ENCODE results near the gene CUL3. TPM values are rescaled to one million over a fixed set of nuclear protein-coding genes. Genes with fewer than 3 reads are reported as not detected.

The CUL3 gene
- total RNA-seq, 1 donor from 2014 or later: 95.5 TPM

- FAIRE-seq (no peak), DNase-seq (ENCODE audit: low read depth) (no peak)
- Histone ChIP-seq H3K27ac (ENCODE audit: low read depth, low read length) (no peak overlapping the region), H2AFZ (ENCODE audit: low read depth, low read length) (peak overlapping the region; percentile 30), H3K9me3 (ENCODE audit: insufficient read depth, low read depth, low read length) (no peaks in the 10 kb centered on the region), H3K9ac (ENCODE audit: low read length) (no peak overlapping the region), H3K4me2 (ENCODE audit: low read length) (no peak overlapping the region), H4K20me1 (ENCODE audit: insufficient read depth, low read length) (no peaks in the 10 kb centered on the region), H3K79me2 (ENCODE audit: insufficient read depth, low read length) (no peaks in the 10 kb centered on the region), H3K27me3 (ENCODE audit: insufficient read depth, low read length) (no peaks in the 10 kb centered on the region), H3K4me3 (ENCODE audit: insufficient read depth, low read depth, low read length) (no peak overlapping the region), H3K4me1 (ENCODE audit: insufficient read depth, low read length) (no peaks in the 10 kb centered on the region), H3K36me3 (ENCODE audit: insufficient read depth, low read length) (no peaks in the 10 kb centered on the region)
- Mint-ChIP-seq H3K27ac (ENCODE audit: unreplicated experiment) (no peak overlapping the region), H3K4me3 (ENCODE audit: unreplicated experiment) (no peak overlapping the region), H3K27me3 (ENCODE audit: low read depth, unreplicated experiment) (no peaks in the 10 kb centered on the region), H3K4me1 (ENCODE audit: low read depth, unreplicated experiment) (no peaks in the 10 kb centered on the region), H3K9me3 (ENCODE audit: unreplicated experiment) (peaks cover 13% of the 10 kb centered on the region), H3K36me3 (ENCODE audit: low read depth, unreplicated experiment) (peaks cover 2% of the 10 kb centered on the region)
- TF ChIP-seq EZH2 (IDR thresholded peaks at IDR 0.05; ENCODE audit: insufficient read depth, low read length) (no peak), CTCF (IDR thresholded peaks at IDR 0.05; ENCODE audit: insufficient read depth, low read depth, low read length) (no peak)
Observed at GRCh38 chr2:224433442-224433841, 151.7 kb downstream of the CUL3 start.

- Histone ChIP-seq H4K20me1 (ENCODE audit: insufficient read depth, low read length) (no peaks in the 10 kb centered on the region), H3K9ac (ENCODE audit: low read length) (no peak overlapping the region), H3K4me1 (ENCODE audit: insufficient read depth, low read length) (no peaks in the 10 kb centered on the region), H3K79me2 (ENCODE audit: insufficient read depth, low read length) (no peaks in the 10 kb centered on the region), H3K27me3 (ENCODE audit: insufficient read depth, low read length) (no peaks in the 10 kb centered on the region), H3K27ac (ENCODE audit: low read depth, low read length) (no peak overlapping the region), H3K4me2 (ENCODE audit: low read length) (no peak overlapping the region), H3K36me3 (ENCODE audit: insufficient read depth, low read length) (no peaks in the 10 kb centered on the region), H3K4me3 (ENCODE audit: insufficient read depth, low read depth, low read length) (no peak overlapping the region), H3K9me3 (ENCODE audit: insufficient read depth, low read depth, low read length) (no peaks in the 10 kb centered on the region), H2AFZ (ENCODE audit: low read depth, low read length) (no peak overlapping the region)
- DNase-seq (ENCODE audit: low read depth) (no peak), FAIRE-seq (no peak)
- peaks cover 13% of the 10 kb centered on the region for H3K9me3 Mint-ChIP-seq (ENCODE audit: unreplicated experiment)
- no peak overlapping the region for H3K4me3 Mint-ChIP-seq (ENCODE audit: unreplicated experiment)
- H3K27ac Mint-ChIP-seq (ENCODE audit: unreplicated experiment): no peak overlapping the region
- TF ChIP-seq CTCF (IDR thresholded peaks at IDR 0.05; ENCODE audit: insufficient read depth, low read depth, low read length): no peak
- no peak for TF ChIP-seq EZH2 (IDR thresholded peaks at IDR 0.05; ENCODE audit: insufficient read depth, low read length)
- H3K27me3 Mint-ChIP-seq (ENCODE audit: low read depth, unreplicated experiment): no peaks in the 10 kb centered on the region
- H3K36me3 Mint-ChIP-seq (ENCODE audit: low read depth, unreplicated experiment): peaks cover 2% of the 10 kb centered on the region
- H3K4me1 Mint-ChIP-seq (ENCODE audit: low read depth, unreplicated experiment): no peaks in the 10 kb centered on the region
Observed at GRCh38 chr2:224432003-224432579, 153.1 kb downstream of the CUL3 start.

GRCh38 chr2:224429441-224429810 is 155.7 kb downstream of the CUL3 start:
- Histone ChIP-seq H2AFZ (ENCODE audit: low read depth, low read length) (no peak overlapping the region), H3K9ac (ENCODE audit: low read length) (no peak overlapping the region), H3K27me3 (ENCODE audit: insufficient read depth, low read length) (no peaks in the 10 kb centered on the region), H4K20me1 (ENCODE audit: insufficient read depth, low read length) (no peaks in the 10 kb centered on the region), H3K4me3 (ENCODE audit: insufficient read depth, low read depth, low read length) (no peak overlapping the region), H3K36me3 (ENCODE audit: insufficient read depth, low read length) (no peaks in the 10 kb centered on the region), H3K4me2 (ENCODE audit: low read length) (no peak overlapping the region), H3K4me1 (ENCODE audit: insufficient read depth, low read length) (no peaks in the 10 kb centered on the region), H3K79me2 (ENCODE audit: insufficient read depth, low read length) (no peaks in the 10 kb centered on the region), H3K27ac (ENCODE audit: low read depth, low read length) (no peak overlapping the region), H3K9me3 (ENCODE audit: insufficient read depth, low read depth, low read length) (no peaks in the 10 kb centered on the region)
- H3K4me1 Mint-ChIP-seq (ENCODE audit: low read depth, unreplicated experiment): no peaks in the 10 kb centered on the region
- peaks cover 2% of the 10 kb centered on the region for H3K36me3 Mint-ChIP-seq (ENCODE audit: low read depth, unreplicated experiment)
- FAIRE-seq (no peak), DNase-seq (ENCODE audit: low read depth) (no peak)
- no peaks in the 10 kb centered on the region for H3K27me3 Mint-ChIP-seq (ENCODE audit: low read depth, unreplicated experiment)
- TF ChIP-seq CTCF (IDR thresholded peaks at IDR 0.05; ENCODE audit: insufficient read depth, low read depth, low read length) (no peak), EZH2 (IDR thresholded peaks at IDR 0.05; ENCODE audit: insufficient read depth, low read length) (no peak)
- peaks cover 16% of the 10 kb centered on the region for H3K9me3 Mint-ChIP-seq (ENCODE audit: unreplicated experiment)
- no peak overlapping the region for H3K4me3 Mint-ChIP-seq (ENCODE audit: unreplicated experiment)
- no peak overlapping the region for H3K27ac Mint-ChIP-seq (ENCODE audit: unreplicated experiment)

Measured in astrocyte (in vitro differentiated cells and primary cell).